Kidney (tissue), 14 donors: ENCODE data around the gene SDSL. TPM values are rescaled to one million over a fixed set of nuclear protein-coding genes. Genes with fewer than 3 reads are reported as not detected.

ENCODE experiments used
- DNase-seq, 5 donors: peaks; one replicate each; pipeline ENCODE4 v3.0.0-alpha.2; 2013 to 2020
- FAIRE-seq: peaks from 2 replicates; lab custom pipeline; 2012; peaks lifted over from hg19 to GRCh38; lab: Jason Lieb, UNC
- H3K27ac ChIP-seq, 2 donors: one replicate each; pipeline ENCODE4 v1.7.0; 2013; ENCODE audit warnings: low read depth in 2 of 2, low read length in 2 of 2, inconsistent platforms in 1 of 2
- H3K27me3 ChIP-seq: one replicate; pipeline ENCODE4 v1.7.1; 2013; ENCODE audit warnings: low read length, inconsistent platforms; ENCODE audit not compliant: control insufficient read depth, insufficient read depth
- H3K36me3 ChIP-seq, 3 donors: one replicate each; pipeline versions ENCODE4 v1.7.0 to v1.7.1; 2013; ENCODE audit warnings: low read length in 3 of 3, control low read depth in 1 of 3, inconsistent platforms in 1 of 3; ENCODE audit not compliant: insufficient read depth in 3 of 3, control insufficient read depth in 2 of 3
- H3K4me1 ChIP-seq, 3 donors: one replicate each; pipeline versions ENCODE4 v1.7.0 to v1.7.1; 2013; ENCODE audit warnings: low read length in 3 of 3, inconsistent platforms in 1 of 3, low read depth in 1 of 3; ENCODE audit not compliant: control insufficient read depth in 2 of 3, insufficient read depth in 2 of 3
- H3K4me3 ChIP-seq, 3 donors: one replicate each; pipeline versions ENCODE4 v1.7.0 to v1.8.1; 2013; ENCODE audit warnings: low read length in 3 of 3, control low read depth in 1 of 3, inconsistent platforms in 1 of 3
- H3K9ac ChIP-seq, 3 donors: one replicate each; pipeline versions ENCODE4 v1.7.0 to v1.7.1; 2013; ENCODE audit warnings: low read length in 3 of 3, control low read depth in 1 of 3, inconsistent platforms in 1 of 3
- H3K9me3 ChIP-seq, 3 donors: one replicate each; pipeline versions ENCODE4 v1.7.0 to v1.7.1; 2013; ENCODE audit warnings: low read length in 3 of 3, control low read depth in 1 of 3, inconsistent platforms in 1 of 3; ENCODE audit not compliant: control insufficient read depth in 2 of 3, insufficient read depth in 1 of 3
- intact Hi-C: fragments of 100-400 bp; cut with DNase I; formaldehyde crosslinking; loops from one replicate; pipeline ENCODE4 v1.11.1; 2022
- polyA plus RNA-seq: library from polyadenylated mRNA; stranded (reverse); fragments of 350-450 nt; fragmentation: Illumina TruSeq; extraction: RNeasy Lipid Tissue Mini Kit (QIAGEN cat#74804); gene quantifications from one replicate; pipeline ENCODE4 v1.2.3, GENCODE V29; 2014; ENCODE audit warnings: low read depth, low replicate concordance; ENCODE audit not compliant: insufficient read depth
- total RNA-seq: library from RNA; stranded (reverse); fragmentation: NEBNext Ultra II Directional; extraction: Animal tissue kit (Norgen Biotek cat#: 25700); gene quantifications from one replicate; pipeline ENCODE4 v1.2.1, GENCODE V29; 2021
- TF ChIP-seq, protein P1 (sequence below): IDR thresholded peaks from 3 replicates; pipeline ENCODE4 v1.5.1; 2012; ENCODE audit warnings: mild to moderate bottlenecking, moderate library complexity, borderline replicate concordance; ENCODE audit not compliant: insufficient read depth; ENCODE audit errors: extremely low read depth
- donor health status: control.
- donor health status: control.
- donor health status: control.
- donor health status: control.
- donor health status: control.
- donor health status: DM: yes; HTN: yes; CAD: no.
- donor health status: Normal renal cell carcinoma (clear cell type).

The SDSL gene
- total and polyA plus RNA-seq, 2 donors from 2014 or later, result 22.8 to 116 TPM

DNA sequence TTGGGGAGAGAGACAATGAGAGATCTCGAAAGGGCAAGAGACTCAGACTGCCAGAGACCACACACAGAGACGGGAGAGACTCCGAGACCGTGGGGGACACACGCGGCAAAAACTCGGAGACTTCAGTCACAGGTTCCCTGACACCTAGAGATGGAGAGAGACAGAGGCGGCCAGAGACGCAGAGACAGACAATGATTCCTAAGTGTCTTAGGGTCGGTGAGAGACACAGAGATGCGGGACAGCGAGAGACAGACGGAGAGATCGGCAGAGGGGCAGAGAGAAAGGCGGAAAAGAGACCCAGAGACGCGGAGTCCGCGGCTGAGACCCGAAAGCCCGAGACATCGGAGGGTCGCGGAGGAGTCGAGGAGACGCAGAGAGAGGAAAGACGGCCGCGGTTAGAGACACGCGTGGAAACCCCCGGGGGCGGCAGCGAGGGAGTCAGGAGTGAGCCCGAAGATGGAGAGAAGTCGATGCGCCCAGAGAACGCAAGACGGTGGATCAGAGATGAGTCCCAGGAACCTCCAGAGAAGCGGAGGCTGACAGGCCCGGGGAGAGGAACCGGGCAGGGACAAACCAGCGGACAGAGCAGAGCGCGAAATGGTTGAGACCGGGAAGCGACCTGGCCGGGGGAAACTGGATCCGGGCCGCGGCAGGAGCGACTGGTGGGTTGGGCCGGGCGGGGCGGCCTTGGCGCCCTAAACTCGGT, 41.7 kb downstream of the SDSL start:
- intact Hi-C loops, result loop anchor here (10.0 kb wide), 1 partner anchor 451 kb away; no protein-coding TSS in a partner anchor
- H3K4me3 ChIP-seq, result no peak overlapping the region
- peaks cover 0 to 11% (median 0%) of the 10 kb centered on the region in 3 donors for H3K4me1 ChIP-seq
- no peak overlapping the region for H3K9ac ChIP-seq
- FAIRE-seq (no peak), DNase-seq (no peak)
- no peak overlapping the region for H3K27ac ChIP-seq
- TF ChIP-seq, protein P1, sequence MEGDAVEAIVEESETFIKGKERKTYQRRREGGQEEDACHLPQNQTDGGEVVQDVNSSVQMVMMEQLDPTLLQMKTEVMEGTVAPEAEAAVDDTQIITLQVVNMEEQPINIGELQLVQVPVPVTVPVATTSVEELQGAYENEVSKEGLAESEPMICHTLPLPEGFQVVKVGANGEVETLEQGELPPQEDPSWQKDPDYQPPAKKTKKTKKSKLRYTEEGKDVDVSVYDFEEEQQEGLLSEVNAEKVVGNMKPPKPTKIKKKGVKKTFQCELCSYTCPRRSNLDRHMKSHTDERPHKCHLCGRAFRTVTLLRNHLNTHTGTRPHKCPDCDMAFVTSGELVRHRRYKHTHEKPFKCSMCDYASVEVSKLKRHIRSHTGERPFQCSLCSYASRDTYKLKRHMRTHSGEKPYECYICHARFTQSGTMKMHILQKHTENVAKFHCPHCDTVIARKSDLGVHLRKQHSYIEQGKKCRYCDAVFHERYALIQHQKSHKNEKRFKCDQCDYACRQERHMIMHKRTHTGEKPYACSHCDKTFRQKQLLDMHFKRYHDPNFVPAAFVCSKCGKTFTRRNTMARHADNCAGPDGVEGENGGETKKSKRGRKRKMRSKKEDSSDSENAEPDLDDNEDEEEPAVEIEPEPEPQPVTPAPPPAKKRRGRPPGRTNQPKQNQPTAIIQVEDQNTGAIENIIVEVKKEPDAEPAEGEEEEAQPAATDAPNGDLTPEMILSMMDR, result no peak
- H3K27me3 ChIP-seq, result peaks cover 44% of the 10 kb centered on the region
- no peaks in the 10 kb centered on the region for H3K9me3 ChIP-seq
- H3K36me3 ChIP-seq, result no peaks in the 10 kb centered on the region

DNA sequence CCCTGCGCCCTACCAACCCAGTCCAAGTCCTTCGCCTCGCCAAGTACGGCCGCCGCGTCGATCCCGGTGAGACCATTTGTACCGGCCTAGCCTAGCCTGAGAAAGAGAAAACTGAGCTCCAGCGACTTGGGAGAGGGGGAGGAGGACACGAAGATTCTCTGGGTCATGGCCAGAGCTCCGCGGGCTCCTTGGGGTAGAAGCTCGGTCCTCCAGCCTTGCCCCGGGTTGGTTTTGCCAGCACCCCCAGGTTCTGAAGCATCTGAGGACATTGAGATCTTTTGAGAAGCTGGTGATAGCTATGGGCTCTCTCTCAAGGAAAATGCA, 42.2 kb downstream of the SDSL start:
- peak in 1 of 5 donors; percentile 48 for DNase-seq
- TF ChIP-seq, protein P1, result no peak
- no peaks in the 10 kb centered on the region for H3K36me3 ChIP-seq
- no peak overlapping the region for H3K9ac ChIP-seq
- no peak for FAIRE-seq
- no peak overlapping the region for H3K27ac ChIP-seq
- peaks cover 0 to 11% (median 0%) of the 10 kb centered on the region in 3 donors for H3K4me1 ChIP-seq
- H3K4me3 ChIP-seq, result no peak overlapping the region
- H3K9me3 ChIP-seq, result no peaks in the 10 kb centered on the region
- intact Hi-C loops, result loop anchor here (10.0 kb wide), 1 partner anchor 450 kb away; no protein-coding TSS in a partner anchor
- H3K27me3 ChIP-seq, result peaks cover 49% of the 10 kb centered on the region

DNA sequence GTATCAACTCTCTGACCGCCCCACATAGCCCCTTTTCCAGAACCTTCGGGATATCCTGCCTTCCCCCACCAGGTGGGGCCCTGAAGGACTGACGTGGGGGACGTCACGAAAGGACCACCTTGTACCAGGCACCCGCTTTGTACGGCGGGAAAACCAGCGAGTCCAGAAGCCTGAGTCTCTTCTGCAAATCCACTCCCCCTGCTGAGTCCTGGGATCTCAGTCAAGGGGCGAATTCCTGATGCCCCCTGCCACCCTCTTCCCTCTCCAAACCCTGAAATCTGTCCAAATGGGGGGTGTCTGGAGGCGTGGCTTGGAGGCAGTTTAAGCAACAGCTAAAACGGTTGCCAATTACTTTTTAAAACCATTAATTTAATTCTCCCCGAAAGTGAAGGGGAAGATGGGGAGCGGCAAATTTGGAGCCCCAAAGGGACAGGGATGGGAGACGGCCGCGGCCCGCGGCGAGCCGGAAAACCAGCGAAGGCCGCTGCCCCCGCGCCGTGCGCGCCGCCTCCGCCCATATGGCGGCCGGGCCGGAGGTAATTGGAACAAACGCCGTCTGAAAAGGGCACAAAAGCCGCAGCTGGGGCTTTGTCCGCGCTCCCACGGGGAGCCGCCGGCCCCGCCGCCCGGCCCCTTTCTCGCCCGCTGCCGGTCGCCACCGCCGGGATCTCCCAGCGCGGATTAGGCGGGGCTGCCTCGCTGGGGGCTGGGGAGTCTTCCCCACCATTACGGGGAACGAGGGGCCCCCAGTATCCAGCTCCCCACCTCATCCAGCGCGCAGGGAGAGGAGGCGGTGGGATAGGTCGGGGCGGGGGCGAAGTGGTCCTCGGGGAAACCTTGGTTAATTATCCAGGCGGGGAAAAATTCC, 42.9 kb downstream of the SDSL start:
- H3K27me3 ChIP-seq, result peaks cover 56% of the 10 kb centered on the region
- DNase-seq (no peak), FAIRE-seq (no peak)
- no peaks in the 10 kb centered on the region for H3K36me3 ChIP-seq
- H3K27ac ChIP-seq, result no peak overlapping the region
- no peaks in the 10 kb centered on the region for H3K9me3 ChIP-seq
- intact Hi-C loops, result loop anchor here (10.0 kb wide), 1 partner anchor 450 kb away; no protein-coding TSS in a partner anchor
- H3K4me3 ChIP-seq, result no peak overlapping the region
- H3K9ac ChIP-seq, result no peak overlapping the region
- H3K4me1 ChIP-seq, result peaks cover 0 to 11% (median 0%) of the 10 kb centered on the region in 3 donors
- TF ChIP-seq, protein P1, result no peak
